NCI-H460 (cell line): ENCODE results near the gene BACH1. TPM values are rescaled to one million over a fixed set of nuclear protein-coding genes. Genes with fewer than 3 reads are reported as not detected.
"Not testable (repeated sequence)": the region's sequence is repeated elsewhere in the genome, so short reads cannot be mapped to it uniquely, and the experiment has no call there.

Source experiments
- DNase-seq: peaks from one replicate; pipeline ENCODE4 v3.0.0-alpha.2; 2016; ENCODE audit warnings: low read depth; ENCODE audit errors: extremely low read depth
- total RNA-seq: library from RNA; depleted of rRNA; stranded (reverse); fragments of >200 nt; shearing (Covaris generic); gene quantifications from 2 replicates; pipeline ENCODE4 v1.2.3, GENCODE V29; 2014

Gene BACH1
- total RNA-seq, 1 experiment from 2014 or later, result 53.6 TPM

GRCh38 chr21:29340228-29340627 lies 41.5 kb downstream of the BACH1 start:
- no peak for DNase-seq

- DNase-seq, result no peak
Measured at GRCh38 chr21:29342363-29342957, 43.7 kb downstream of the BACH1 start.

GRCh38 chr21:29343519-29343918 lies 44.8 kb downstream of the BACH1 start:
- no peak for DNase-seq

GRCh38 chr21:29346281-29346680 lies 47.6 kb downstream of the BACH1 start:
- no peak for DNase-seq

GRCh38 chr21:29346771-29347170 lies 48.0 kb downstream of the BACH1 start:
- DNase-seq, result no peak

GRCh38 chr21:29347274-29347681 lies 48.6 kb downstream of the BACH1 start:
- no peak for DNase-seq

- no peak for DNase-seq
Measured at GRCh38 chr21:29349702-29350101, 51.0 kb downstream of the BACH1 start.

- DNase-seq, result no peak
Measured at GRCh38 chr21:29350246-29350779, 51.6 kb downstream of the BACH1 start.

- no peak for DNase-seq
Measured at GRCh38 chr21:29351691-29352090, 53.0 kb downstream of the BACH1 start.

- not testable (repeated sequence) for DNase-seq
Measured at GRCh38 chr21:29355043-29355710, 56.5 kb downstream of the BACH1 start.

- not testable (repeated sequence) for DNase-seq
Measured at GRCh38 chr21:29356291-29356690, 57.6 kb downstream of the BACH1 start.

- not testable (repeated sequence) for DNase-seq
Measured at GRCh38 chr21:29356810-29357209, 58.1 kb downstream of the BACH1 start.

- DNase-seq, result no peak
Measured at GRCh38 chr21:29359718-29360117, 61.0 kb downstream of the BACH1 start.

- DNase-seq, result no peak
Measured at GRCh38 chr21:29360799-29361765, 62.4 kb downstream of the BACH1 start.

- DNase-seq, result no peak
Measured at GRCh38 chr21:29362758-29363157, 64.0 kb downstream of the BACH1 start.

- DNase-seq, result no peak
Measured at GRCh38 chr21:29365661-29366265, 67.0 kb downstream of the BACH1 start.

- no peak for DNase-seq
Measured at GRCh38 chr21:29366532-29366931, 67.8 kb downstream of the BACH1 start.

GRCh38 chr21:29367335-29367734 lies 68.6 kb downstream of the BACH1 start:
- no peak for DNase-seq

GRCh38 chr21:29368906-29369305 lies 70.2 kb downstream of the BACH1 start:
- DNase-seq, result no peak

- no peak for DNase-seq
Measured at GRCh38 chr21:29371464-29371863, 72.7 kb downstream of the BACH1 start.
